ENCODE data around the gene MEI1. TPM values are rescaled to one million over a fixed set of nuclear protein-coding genes. Genes with fewer than 3 reads are reported as not detected.
"Not testable (repeated sequence)": the region's sequence is repeated elsewhere in the genome, so short reads cannot be mapped to it uniquely, and the experiment has no call there.

MEI1 gene
- total RNA-seq, 1 donor from 2014 or later = 3.1 TPM

- no peaks in the 10 kb centered on the region for H3K9me3 ChIP-seq (ENCODE audit: control insufficient read depth in 3 of 3, low read length in 3 of 3)
- no peaks in the 10 kb centered on the region for H3K27me3 ChIP-seq (ENCODE audit: control insufficient read depth in 3 of 3, insufficient read depth in 3 of 3, low read length in 3 of 3)
- no peak overlapping the region for H3K4me3 ChIP-seq (ENCODE audit: low read length in 3 of 3)
- H3K36me3 ChIP-seq (ENCODE audit: control insufficient read depth in 3 of 3, insufficient read depth in 3 of 3, low read length in 3 of 3) = peaks cover 45 to 76% (median 72%) of the 10 kb centered on the region in 3 donors
- no peak overlapping the region for H3K27ac ChIP-seq (ENCODE audit: low read depth, low read length)
- peaks cover 5 to 14% (median 10%) of the 10 kb centered on the region in 3 donors for H3K4me1 ChIP-seq (ENCODE audit: control insufficient read depth in 3 of 3, insufficient read depth in 3 of 3, low read length in 3 of 3)
- no peak overlapping the region for H3K9ac ChIP-seq (ENCODE audit: low read depth in 1 of 3, low read length in 3 of 3)
Measured at GRCh38 chr22:41661088-41661487, 38.2 kb upstream of the MEI1 start.

GRCh38 chr22:41661713-41662112 is 37.6 kb upstream of the MEI1 start:
- Histone ChIP-seq H3K9ac (ENCODE audit: low read depth in 1 of 3, low read length in 3 of 3) (no peak overlapping the region), H3K27ac (ENCODE audit: low read depth, low read length) (no peak overlapping the region), H3K4me1 (ENCODE audit: control insufficient read depth in 3 of 3, insufficient read depth in 3 of 3, low read length in 3 of 3) (peaks cover 8 to 17% (median 10%) of the 10 kb centered on the region in 3 donors), H3K9me3 (ENCODE audit: control insufficient read depth in 3 of 3, low read length in 3 of 3) (no peaks in the 10 kb centered on the region), H3K27me3 (ENCODE audit: control insufficient read depth in 3 of 3, insufficient read depth in 3 of 3, low read length in 3 of 3) (no peaks in the 10 kb centered on the region), H3K4me3 (ENCODE audit: low read length in 3 of 3) (no peak overlapping the region), H3K36me3 (ENCODE audit: control insufficient read depth in 3 of 3, insufficient read depth in 3 of 3, low read length in 3 of 3) (peaks cover 42 to 74% (median 67%) of the 10 kb centered on the region in 3 donors)

GRCh38 chr22:41663594-41663993 is 35.7 kb upstream of the MEI1 start:
- peaks cover 13 to 20% (median 16%) of the 10 kb centered on the region in 3 donors for H3K4me1 ChIP-seq (ENCODE audit: control insufficient read depth in 3 of 3, insufficient read depth in 3 of 3, low read length in 3 of 3)
- H3K9me3 ChIP-seq (ENCODE audit: control insufficient read depth in 3 of 3, low read length in 3 of 3); H3K4me3 ChIP-seq (ENCODE audit: low read length in 3 of 3); H3K27me3 ChIP-seq (ENCODE audit: control insufficient read depth in 3 of 3, insufficient read depth in 3 of 3, low read length in 3 of 3); H3K9ac ChIP-seq (ENCODE audit: low read depth in 1 of 3, low read length in 3 of 3); H3K27ac ChIP-seq (ENCODE audit: low read depth, low read length): not testable (repeated sequence)
- peaks cover 27 to 57% (median 50%) of the 10 kb centered on the region in 3 donors for H3K36me3 ChIP-seq (ENCODE audit: control insufficient read depth in 3 of 3, insufficient read depth in 3 of 3, low read length in 3 of 3)

- H3K4me3 ChIP-seq (ENCODE audit: low read length in 3 of 3) = no peak overlapping the region
- no peaks in the 10 kb centered on the region for H3K9me3 ChIP-seq (ENCODE audit: control insufficient read depth in 3 of 3, low read length in 3 of 3)
- peaks cover 26 to 51% (median 46%) of the 10 kb centered on the region in 3 donors for H3K36me3 ChIP-seq (ENCODE audit: control insufficient read depth in 3 of 3, insufficient read depth in 3 of 3, low read length in 3 of 3)
- no peaks in the 10 kb centered on the region for H3K27me3 ChIP-seq (ENCODE audit: control insufficient read depth in 3 of 3, insufficient read depth in 3 of 3, low read length in 3 of 3)
- no peak overlapping the region for H3K9ac ChIP-seq (ENCODE audit: low read depth in 1 of 3, low read length in 3 of 3)
- H3K4me1 ChIP-seq (ENCODE audit: control insufficient read depth in 3 of 3, insufficient read depth in 3 of 3, low read length in 3 of 3) = peaks cover 10 to 20% (median 16%) of the 10 kb centered on the region in 3 donors
- H3K27ac ChIP-seq (ENCODE audit: low read depth, low read length) = no peak overlapping the region
Measured at GRCh38 chr22:41664490-41664889, 34.8 kb upstream of the MEI1 start.

- Histone ChIP-seq H3K9me3 (ENCODE audit: control insufficient read depth in 3 of 3, low read length in 3 of 3) (no peaks in the 10 kb centered on the region), H3K27me3 (ENCODE audit: control insufficient read depth in 3 of 3, insufficient read depth in 3 of 3, low read length in 3 of 3) (no peaks in the 10 kb centered on the region), H3K36me3 (ENCODE audit: control insufficient read depth in 3 of 3, insufficient read depth in 3 of 3, low read length in 3 of 3) (peaks cover 25 to 48% (median 41%) of the 10 kb centered on the region in 3 donors), H3K27ac (ENCODE audit: low read depth, low read length) (no peak overlapping the region), H3K4me3 (ENCODE audit: low read length in 3 of 3) (no peak overlapping the region), H3K9ac (ENCODE audit: low read depth in 1 of 3, low read length in 3 of 3) (no peak overlapping the region), H3K4me1 (ENCODE audit: control insufficient read depth in 3 of 3, insufficient read depth in 3 of 3, low read length in 3 of 3) (peaks cover 10 to 15% (median 13%) of the 10 kb centered on the region in 3 donors)
Measured at GRCh38 chr22:41664951-41665350, 34.4 kb upstream of the MEI1 start.

- peaks cover 6 to 7% (median 6%) of the 10 kb centered on the region in 3 donors for H3K4me1 ChIP-seq (ENCODE audit: control insufficient read depth in 3 of 3, insufficient read depth in 3 of 3, low read length in 3 of 3)
- no peak overlapping the region for H3K27ac ChIP-seq (ENCODE audit: low read depth, low read length)
- H3K4me3 ChIP-seq (ENCODE audit: low read length in 3 of 3) = no peak overlapping the region
- H3K9me3 ChIP-seq (ENCODE audit: control insufficient read depth in 3 of 3, low read length in 3 of 3) = no peaks in the 10 kb centered on the region
- peaks cover 11 to 20% (median 11%) of the 10 kb centered on the region in 3 donors for H3K36me3 ChIP-seq (ENCODE audit: control insufficient read depth in 3 of 3, insufficient read depth in 3 of 3, low read length in 3 of 3)
- H3K9ac ChIP-seq (ENCODE audit: low read depth in 1 of 3, low read length in 3 of 3) = no peak overlapping the region
- H3K27me3 ChIP-seq (ENCODE audit: control insufficient read depth in 3 of 3, insufficient read depth in 3 of 3, low read length in 3 of 3) = no peaks in the 10 kb centered on the region
Measured at GRCh38 chr22:41668971-41669911, 30.1 kb upstream of the MEI1 start.

- H3K4me1 ChIP-seq (ENCODE audit: control insufficient read depth in 3 of 3, insufficient read depth in 3 of 3, low read length in 3 of 3); H3K27me3 ChIP-seq (ENCODE audit: control insufficient read depth in 3 of 3, insufficient read depth in 3 of 3, low read length in 3 of 3); H3K4me3 ChIP-seq (ENCODE audit: low read length in 3 of 3); H3K9me3 ChIP-seq (ENCODE audit: control insufficient read depth in 3 of 3, low read length in 3 of 3); H3K9ac ChIP-seq (ENCODE audit: low read depth in 1 of 3, low read length in 3 of 3); H3K27ac ChIP-seq (ENCODE audit: low read depth, low read length): not testable (repeated sequence)
- peaks cover 7 to 21% (median 21%) of the 10 kb centered on the region in 3 donors for H3K36me3 ChIP-seq (ENCODE audit: control insufficient read depth in 3 of 3, insufficient read depth in 3 of 3, low read length in 3 of 3)
Measured at GRCh38 chr22:41672096-41672495, 27.2 kb upstream of the MEI1 start.

- no peaks in the 10 kb centered on the region for H3K27me3 ChIP-seq (ENCODE audit: control insufficient read depth in 3 of 3, insufficient read depth in 3 of 3, low read length in 3 of 3)
- no peak overlapping the region for H3K9ac ChIP-seq (ENCODE audit: low read depth in 1 of 3, low read length in 3 of 3)
- H3K27ac ChIP-seq (ENCODE audit: low read depth, low read length) = no peak overlapping the region
- no peaks in the 10 kb centered on the region for H3K9me3 ChIP-seq (ENCODE audit: control insufficient read depth in 3 of 3, low read length in 3 of 3)
- peaks cover 0 to 3% (median 0%) of the 10 kb centered on the region in 3 donors for H3K4me1 ChIP-seq (ENCODE audit: control insufficient read depth in 3 of 3, insufficient read depth in 3 of 3, low read length in 3 of 3)
- no peak overlapping the region for H3K4me3 ChIP-seq (ENCODE audit: low read length in 3 of 3)
- peaks cover 7 to 27% (median 25%) of the 10 kb centered on the region in 3 donors for H3K36me3 ChIP-seq (ENCODE audit: control insufficient read depth in 3 of 3, insufficient read depth in 3 of 3, low read length in 3 of 3)
Measured at GRCh38 chr22:41672780-41673509, 26.4 kb upstream of the MEI1 start.

GRCh38 chr22:41674846-41675340 is 24.4 kb upstream of the MEI1 start:
- H3K27ac ChIP-seq (ENCODE audit: low read depth, low read length) = no peak overlapping the region
- no peak overlapping the region for H3K4me3 ChIP-seq (ENCODE audit: low read length in 3 of 3)
- H3K36me3 ChIP-seq (ENCODE audit: control insufficient read depth in 3 of 3, insufficient read depth in 3 of 3, low read length in 3 of 3) = peaks cover 17 to 36% (median 34%) of the 10 kb centered on the region in 3 donors
- H3K9me3 ChIP-seq (ENCODE audit: control insufficient read depth in 3 of 3, low read length in 3 of 3) = no peaks in the 10 kb centered on the region
- no peaks in the 10 kb centered on the region for H3K27me3 ChIP-seq (ENCODE audit: control insufficient read depth in 3 of 3, insufficient read depth in 3 of 3, low read length in 3 of 3)
- H3K9ac ChIP-seq (ENCODE audit: low read depth in 1 of 3, low read length in 3 of 3) = no peak overlapping the region
- H3K4me1 ChIP-seq (ENCODE audit: control insufficient read depth in 3 of 3, insufficient read depth in 3 of 3, low read length in 3 of 3) = peaks cover 0 to 3% (median 0%) of the 10 kb centered on the region in 3 donors

All from skeletal muscle tissue (tissue), 4 donors.